GM12878 (cell line): Measurements from ENCODE around the gene EEF1G. TPM values are rescaled to one million over a fixed set of nuclear protein-coding genes. Genes with fewer than 3 reads are reported as not detected.

ENCODE experiments used
- CBX3 ChIP-seq: fragments of 200-600 bp; sonication (generic); IDR thresholded peaks from 2 replicates; pipeline ENCODE4 v1.6.1; 2016; ENCODE audit warnings: low read depth, borderline replicate concordance
- CEBPB ChIP-seq, 2 experiments: fragments of 150-350 bp in 1 of 2; IDR thresholded peaks; 2 replicates each; pipeline ENCODE4 v1.6.1; 2012 to 2014; ENCODE audit warnings: low read depth in 2 of 2, low read length in 2 of 2, borderline replicate concordance in 1 of 2, inconsistent platforms in 1 of 2
- CHD1 ChIP-seq: IDR thresholded peaks from 2 replicates; pipeline ENCODE4 v1.6.1; 2012; ENCODE audit warnings: low read depth, low read length, improper control_type of control experiment
- CHD2 ChIP-seq: IDR thresholded peaks from 2 replicates; pipeline ENCODE4 v1.6.1; 2011; ENCODE audit warnings: low read depth, low read length, improper control_type of control experiment, borderline replicate concordance
- ELK1 ChIP-seq: IDR thresholded peaks from 2 replicates; pipeline ENCODE4 v1.6.1; 2012; ENCODE audit warnings: low read depth, low read length, improper control_type of control experiment
- EP300 ChIP-seq, 2 experiments: fragments of 150-350 bp in 1 of 2; IDR thresholded peaks; 2 replicates each; pipeline ENCODE4 v1.6.1; 2011 to 2012; ENCODE audit warnings: low read depth in 2 of 2, low read length in 2 of 2, borderline replicate concordance in 1 of 2, improper control_type of control experiment in 1 of 2, inconsistent platforms in 1 of 2; ENCODE audit not compliant: control insufficient read depth in 1 of 2
- IRF4 ChIP-seq: IDR thresholded peaks from 2 replicates; pipeline ENCODE4 v1.6.1; 2011; ENCODE audit warnings: low read depth, low read length
- MAX ChIP-seq: IDR thresholded peaks from 2 replicates; pipeline ENCODE4 v1.6.1; 2012; ENCODE audit warnings: low read depth, low read length, improper control_type of control experiment
- NFXL1 ChIP-seq: fragments of 450-650 bp; IDR thresholded peaks from 2 replicates; pipeline ENCODE4 v1.6.1; 2017; ENCODE audit warnings: antibody characterized with exemption, mild to moderate bottlenecking, borderline replicate concordance
- NR2C2 ChIP-seq: IDR thresholded peaks from 2 replicates; pipeline ENCODE4 v1.6.1; 2011; ENCODE audit warnings: borderline replicate concordance, low read depth; ENCODE audit not compliant: control insufficient read depth, insufficient read length
- POU2F2 ChIP-seq: IDR thresholded peaks from 3 replicates; pipeline ENCODE4 v1.6.1; 2011; ENCODE audit warnings: low read depth, mild to moderate bottlenecking, low read length, borderline replicate concordance
- RELA ChIP-seq: fragments of 450-650 bp; IDR thresholded peaks from 2 replicates; pipeline ENCODE4 v1.8.0; 2014; ENCODE audit warnings: borderline replicate concordance; ENCODE audit not compliant: partially characterized antibody
- RFX5 ChIP-seq: IDR thresholded peaks from 2 replicates; pipeline ENCODE4 v1.6.1; 2011; ENCODE audit warnings: low read depth, low read length, improper control_type of control experiment
- SPI1 ChIP-seq: IDR thresholded peaks from 2 replicates; pipeline ENCODE4 v1.6.1; 2011; ENCODE audit warnings: low read depth, mild to moderate bottlenecking, low read length, moderate library complexity, borderline replicate concordance; ENCODE audit not compliant: insufficient read depth
- ZNF24 ChIP-seq: fragments of 450-650 bp; IDR thresholded peaks from 2 replicates; pipeline ENCODE4 v1.6.1; 2017; ENCODE audit warnings: antibody characterized with exemption, mild to moderate bottlenecking
- polyA plus RNA-seq, 11 experiments: library from polyadenylated mRNA; depleted of rRNA in 4 of 11; unstranded in 6 of 11; stranded (reverse) in 5 of 11; fragments of >200 nt; fragmentation: Nextera tagmentation in 4 of 11; fragmentation: Illumina TruSeq in 1 of 11; extraction: Ambion mirVana in 4 of 11; extraction: Trizol in 1 of 11; gene quantifications; 1 replicate in 1 of 11; 2 replicates in 10 of 11; pipeline versions ENCODE4 v1.2.1 to v1.2.3, GENCODE V29; 2011 to 2016; ENCODE audit warnings: inconsistent platforms in 2 of 11, missing spikeins in 2 of 11, low read depth in 1 of 11
- total RNA-seq, 4 experiments: library from RNA; depleted of rRNA in 3 of 4; stranded (reverse); fragments of >200 nt in 3 of 4; fragmentation: Illumina TruSeq in 1 of 4; extraction: Trizol in 1 of 4; gene quantifications; 2 replicates each; pipeline versions ENCODE4 v1.2.1 to v1.2.3, GENCODE V29; 2013 to 2021
- TF ChIP-seq, protein P1 (sequence below): fragments of 150-350 bp; IDR thresholded peaks from 2 replicates; pipeline ENCODE4 v1.6.1; 2014; ENCODE audit warnings: mild to moderate bottlenecking, low read depth, low read length
- TF ChIP-seq, protein P2 (sequence below): fragments of 450-650 bp; IDR thresholded peaks from 2 replicates; pipeline ENCODE4 v1.6.1; 2018; ENCODE audit warnings: borderline replicate concordance, mild to moderate bottlenecking; ENCODE audit not compliant: partially characterized antibody
- TF ChIP-seq, protein P3 (sequence below): IDR thresholded peaks from 2 replicates; pipeline ENCODE4 v1.6.1; 2012; ENCODE audit warnings: low read depth, low read length, improper control_type of control experiment

EEF1G gene
- total and polyA plus RNA-seq, 10 of the 15 experiments (the other 5 are each of a cell fraction or from before 2014, with no cell fraction given) = 850 to 2,739 (median 2,277) TPM

DNA sequence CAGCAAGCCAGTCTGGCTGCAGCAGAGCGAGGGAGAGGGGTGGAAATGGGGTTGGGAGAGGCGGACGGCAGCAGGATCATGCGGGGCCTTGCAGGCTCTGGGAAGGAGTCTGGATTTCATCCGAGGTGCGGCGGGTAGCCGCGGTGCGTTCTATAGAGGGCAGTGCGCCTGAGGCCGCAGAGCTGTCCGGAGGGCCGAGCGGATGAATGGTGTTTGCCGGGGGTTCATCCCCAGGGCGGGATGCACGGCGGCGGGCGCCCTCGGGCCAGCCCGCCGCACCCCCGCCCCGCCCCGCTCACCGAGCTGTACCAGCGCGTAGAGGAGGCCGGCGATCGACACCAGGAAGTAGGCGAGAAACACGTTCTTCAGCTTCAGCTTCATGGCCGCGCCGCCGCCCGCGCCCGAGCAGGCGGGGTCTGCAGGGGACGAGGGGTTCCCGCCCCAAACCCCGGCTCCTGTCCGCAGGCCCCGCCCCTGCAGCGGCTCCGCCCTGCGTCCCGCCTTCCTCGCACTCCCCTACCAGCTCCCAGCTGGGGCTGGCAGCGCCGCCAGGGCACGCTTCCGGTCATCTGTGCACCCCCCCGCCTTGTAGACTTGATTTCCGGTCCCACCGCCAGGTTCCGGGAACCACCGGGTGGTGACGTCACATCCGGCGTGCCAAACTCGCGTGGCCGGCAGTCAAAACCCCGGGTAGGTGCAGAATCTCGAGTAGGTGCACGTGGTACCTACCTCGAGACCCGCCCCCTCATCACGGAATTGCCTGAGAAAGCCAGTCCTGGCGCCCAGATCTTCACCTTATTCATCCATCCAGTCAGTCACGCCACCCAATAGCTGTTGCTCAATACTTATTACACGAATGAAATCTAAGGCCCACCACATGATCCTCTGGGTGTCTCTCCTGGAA, 48.1 kb upstream of the EEF1G start, which contains the start of gene B3GAT3 (continued):
- TF ChIP-seq EP300 (IDR thresholded peaks at IDR 0.05; ENCODE audit: borderline replicate concordance in 1 of 2, control insufficient read depth in 1 of 2, low read depth in 2 of 2, low read length in 2 of 2) (peak in 1 of 2 experiments; percentile 27; a peak in 1 of 4 replicates), IRF4 (0 out of 2 replicates have a peak, but pooled peaks have one; percentile 11), RELA (peak; percentile 91), POU2F2 (0 out of 3 replicates have a peak, but pooled peaks have one; percentile 5), NFXL1 (no peak), CEBPB (IDR thresholded peaks at IDR 0.05; ENCODE audit: borderline replicate concordance in 1 of 2, low read depth in 2 of 2, low read length in 2 of 2) (no peak), MAX (peak; percentile 99), CBX3 (no peak), RFX5 (0 out of 2 replicates have a peak, but pooled peaks have one; percentile 55), NR2C2 (no peak), ELK1 (peak; percentile 94), ZNF24 (no peak), SPI1 (0 out of 2 replicates have a peak, but pooled peaks have one; percentile 1), CHD2 (peak; percentile 93), CHD1 (0 out of 2 replicates have a peak, but pooled peaks have one; percentile 6)
- TF ChIP-seq, protein P1, sequence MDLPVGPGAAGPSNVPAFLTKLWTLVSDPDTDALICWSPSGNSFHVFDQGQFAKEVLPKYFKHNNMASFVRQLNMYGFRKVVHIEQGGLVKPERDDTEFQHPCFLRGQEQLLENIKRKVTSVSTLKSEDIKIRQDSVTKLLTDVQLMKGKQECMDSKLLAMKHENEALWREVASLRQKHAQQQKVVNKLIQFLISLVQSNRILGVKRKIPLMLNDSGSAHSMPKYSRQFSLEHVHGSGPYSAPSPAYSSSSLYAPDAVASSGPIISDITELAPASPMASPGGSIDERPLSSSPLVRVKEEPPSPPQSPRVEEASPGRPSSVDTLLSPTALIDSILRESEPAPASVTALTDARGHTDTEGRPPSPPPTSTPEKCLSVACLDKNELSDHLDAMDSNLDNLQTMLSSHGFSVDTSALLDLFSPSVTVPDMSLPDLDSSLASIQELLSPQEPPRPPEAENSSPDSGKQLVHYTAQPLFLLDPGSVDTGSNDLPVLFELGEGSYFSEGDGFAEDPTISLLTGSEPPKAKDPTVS = no peak
- TF ChIP-seq, protein P2, sequence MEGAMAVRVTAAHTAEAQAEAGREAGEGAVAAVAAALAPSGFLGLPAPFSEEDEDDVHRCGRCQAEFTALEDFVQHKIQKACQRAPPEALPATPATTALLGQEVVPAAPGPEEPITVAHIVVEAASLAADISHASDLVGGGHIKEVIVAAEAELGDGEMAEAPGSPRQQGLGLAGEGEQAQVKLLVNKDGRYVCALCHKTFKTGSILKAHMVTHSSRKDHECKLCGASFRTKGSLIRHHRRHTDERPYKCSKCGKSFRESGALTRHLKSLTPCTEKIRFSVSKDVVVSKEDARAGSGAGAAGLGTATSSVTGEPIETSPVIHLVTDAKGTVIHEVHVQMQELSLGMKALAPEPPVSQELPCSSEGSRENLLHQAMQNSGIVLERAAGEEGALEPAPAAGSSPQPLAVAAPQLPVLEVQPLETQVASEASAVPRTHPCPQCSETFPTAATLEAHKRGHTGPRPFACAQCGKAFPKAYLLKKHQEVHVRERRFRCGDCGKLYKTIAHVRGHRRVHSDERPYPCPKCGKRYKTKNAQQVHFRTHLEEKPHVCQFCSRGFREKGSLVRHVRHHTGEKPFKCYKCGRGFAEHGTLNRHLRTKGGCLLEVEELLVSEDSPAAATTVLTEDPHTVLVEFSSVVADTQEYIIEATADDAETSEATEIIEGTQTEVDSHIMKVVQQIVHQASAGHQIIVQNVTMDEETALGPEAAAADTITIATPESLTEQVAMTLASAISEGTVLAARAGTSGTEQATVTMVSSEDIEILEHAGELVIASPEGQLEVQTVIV = peak; percentile 80
- TF ChIP-seq, protein P3, sequence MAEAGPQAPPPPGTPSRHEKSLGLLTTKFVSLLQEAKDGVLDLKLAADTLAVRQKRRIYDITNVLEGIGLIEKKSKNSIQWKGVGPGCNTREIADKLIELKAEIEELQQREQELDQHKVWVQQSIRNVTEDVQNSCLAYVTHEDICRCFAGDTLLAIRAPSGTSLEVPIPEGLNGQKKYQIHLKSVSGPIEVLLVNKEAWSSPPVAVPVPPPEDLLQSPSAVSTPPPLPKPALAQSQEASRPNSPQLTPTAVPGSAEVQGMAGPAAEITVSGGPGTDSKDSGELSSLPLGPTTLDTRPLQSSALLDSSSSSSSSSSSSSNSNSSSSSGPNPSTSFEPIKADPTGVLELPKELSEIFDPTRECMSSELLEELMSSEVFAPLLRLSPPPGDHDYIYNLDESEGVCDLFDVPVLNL = peak; percentile 25; the same call in 1 of the 2 replicates
